CD4-positive, alpha-beta T cell (primary cell): Measurements from ENCODE around the gene SAMD10. TPM values are rescaled to one million over a fixed set of nuclear protein-coding genes. Genes with fewer than 3 reads are reported as not detected.
"Not testable (repeated sequence)": the region's sequence is repeated elsewhere in the genome, so short reads cannot be mapped to it uniquely, and the experiment has no call there.

Experiments
- ATAC-seq: fragments of 200-7000 bp; cut with Tn5 transposase; one replicate; pipeline ENCODE4 v1.10.0; 2022; ENCODE audit warnings: mild to moderate bottlenecking; ENCODE audit not compliant: poor library complexity
- CTCF ChIA-PET: fragments of 350-600 bp; sonication (Branson Sonifier 250); formaldehyde crosslinking; loops from one replicate; lab custom pipeline; 2021; ENCODE audit warnings: antibody characterized with exemption, inconsistent platforms; lab: Charles Lee
- POLR2A ChIA-PET: fragments of 350-600 bp; sonication (Branson Sonifier 250); formaldehyde crosslinking; loops from one replicate; lab custom pipeline; 2021; ENCODE audit warnings: antibody characterized with exemption, inconsistent platforms; lab: Charles Lee
- DNase-seq, 14 experiments: peaks; one replicate each; pipeline ENCODE4 v3.0.0-alpha.2; 2013 to 2020; ENCODE audit warnings: mixed read lengths in 2 of 14
- H3K27ac ChIP-seq, 2 donors: one replicate each; pipeline versions ENCODE4 v1.5.1 to v1.7.0; 2013; ENCODE audit warnings: low read length in 2 of 2, low read depth in 1 of 2, mild to moderate bottlenecking in 1 of 2
- H3K27me3 ChIP-seq, 2 experiments: 1 replicate in 1 of 2; 2 replicates in 1 of 2; pipeline versions ENCODE4 v1.6.1 to v1.7.0; 2013; ENCODE audit warnings: low read length in 2 of 2, control low read depth in 1 of 2, mild to moderate bottlenecking in 1 of 2, moderate library complexity in 1 of 2; ENCODE audit not compliant: insufficient read depth in 2 of 2, control insufficient read depth in 1 of 2
- H3K36me3 ChIP-seq: one replicate; pipeline ENCODE4 v1.6.1; 2013; ENCODE audit warnings: low read length, control low read depth; ENCODE audit not compliant: insufficient read depth
- H3K4me1 ChIP-seq: one replicate; pipeline ENCODE4 v1.6.1; 2013; ENCODE audit warnings: low read length, control low read depth; ENCODE audit not compliant: insufficient read depth
- H3K4me3 ChIP-seq: one replicate; pipeline ENCODE4 v1.5.1; 2013; ENCODE audit warnings: mild to moderate bottlenecking, low read length, moderate library complexity
- H3K9me3 ChIP-seq, 2 experiments: 1 replicate in 1 of 2; 2 replicates in 1 of 2; pipeline versions ENCODE4 v1.6.1 to v1.7.0; 2013; ENCODE audit warnings: low read length in 2 of 2, mild to moderate bottlenecking in 2 of 2, control low read depth in 1 of 2, moderate library complexity in 1 of 2; ENCODE audit not compliant: control insufficient read depth in 1 of 2, insufficient read depth in 1 of 2
- H3K27ac Mint-ChIP-seq: one replicate; pipeline ENCODE4 v1.8.0; 2020; ENCODE audit warnings: mixed read lengths
- H3K27me3 Mint-ChIP-seq: one replicate; pipeline ENCODE4 v1.8.0; 2021; ENCODE audit warnings: mixed read lengths
- H3K36me3 Mint-ChIP-seq: one replicate; pipeline ENCODE4 v1.8.0; 2021; ENCODE audit warnings: low read depth, mixed read lengths
- H3K4me1 Mint-ChIP-seq: one replicate; pipeline ENCODE4 v1.8.0; 2021; ENCODE audit warnings: low read depth, mixed read lengths
- H3K4me3 Mint-ChIP-seq: one replicate; pipeline ENCODE4 v1.8.0; 2020; ENCODE audit warnings: mild to moderate bottlenecking, mixed read lengths
- H3K9me3 Mint-ChIP-seq: one replicate; pipeline ENCODE4 v1.8.0; 2020; ENCODE audit warnings: mixed read lengths
- intact Hi-C, 2 experiments: fragments of 100-400 bp; cut with DNase I in 1 of 2; cut with micrococcal nuclease in 1 of 2; formaldehyde crosslinking; loops; one replicate each; pipeline versions ENCODE4 v1.15.1 to v1.9.0; 2023 to 2025; cut with DNase I, micrococcal nuclease
- total RNA-seq, 174 experiments: library from RNA in 2 of 174; stranded (reverse) in 2 of 174; gene quantifications; one replicate each; pipeline ENCODE4 v1.2.3 and lab custom pipeline; 2021 to 2026
- TF ChIP-seq, protein P1 (sequence below): fragments of 200-600 bp; IDR thresholded peaks from one replicate; pipeline ENCODE4 v1.8.0; 2022; ENCODE audit warnings: antibody characterized with exemption, mild to moderate bottlenecking

Gene SAMD10
- total RNA-seq, 2 experiments from 2014 or later = 12.0 to 12.1 TPM

DNA sequence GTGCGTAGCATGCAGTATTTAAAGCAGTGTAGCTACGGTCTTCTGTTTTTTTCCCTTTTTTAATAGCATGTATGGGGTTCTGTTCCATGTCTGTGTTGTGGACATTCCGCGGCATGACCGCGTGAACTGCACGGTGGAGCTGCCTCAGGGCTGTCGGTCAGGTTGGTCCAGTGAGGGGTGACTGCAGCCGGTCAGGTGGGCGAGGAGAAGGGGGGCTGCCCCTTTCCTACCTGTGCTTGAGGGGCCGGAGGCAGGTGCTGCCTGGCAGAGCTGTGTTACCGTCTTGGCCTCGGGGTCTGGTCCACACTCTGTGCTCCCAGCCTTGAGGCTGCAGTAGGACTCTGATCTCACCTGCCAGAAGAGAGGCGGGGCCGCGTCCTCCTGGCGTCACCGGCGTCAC, 47.7 kb downstream of the SAMD10 start:
- Histone ChIP-seq H3K27me3 (no peaks in the 10 kb centered on the region), H3K27ac (no peak overlapping the region), H3K36me3 (peaks cover 80% of the 10 kb centered on the region), H3K4me3 (no peak overlapping the region), H3K9me3 (peaks cover 0 to 6% of the 10 kb centered on the region in 2 experiments), H3K4me1 (no peaks in the 10 kb centered on the region)
- peaks cover 76% of the 10 kb centered on the region for H3K36me3 Mint-ChIP-seq
- no peaks in the 10 kb centered on the region for H3K27me3 Mint-ChIP-seq
- TF ChIP-seq, protein P1, sequence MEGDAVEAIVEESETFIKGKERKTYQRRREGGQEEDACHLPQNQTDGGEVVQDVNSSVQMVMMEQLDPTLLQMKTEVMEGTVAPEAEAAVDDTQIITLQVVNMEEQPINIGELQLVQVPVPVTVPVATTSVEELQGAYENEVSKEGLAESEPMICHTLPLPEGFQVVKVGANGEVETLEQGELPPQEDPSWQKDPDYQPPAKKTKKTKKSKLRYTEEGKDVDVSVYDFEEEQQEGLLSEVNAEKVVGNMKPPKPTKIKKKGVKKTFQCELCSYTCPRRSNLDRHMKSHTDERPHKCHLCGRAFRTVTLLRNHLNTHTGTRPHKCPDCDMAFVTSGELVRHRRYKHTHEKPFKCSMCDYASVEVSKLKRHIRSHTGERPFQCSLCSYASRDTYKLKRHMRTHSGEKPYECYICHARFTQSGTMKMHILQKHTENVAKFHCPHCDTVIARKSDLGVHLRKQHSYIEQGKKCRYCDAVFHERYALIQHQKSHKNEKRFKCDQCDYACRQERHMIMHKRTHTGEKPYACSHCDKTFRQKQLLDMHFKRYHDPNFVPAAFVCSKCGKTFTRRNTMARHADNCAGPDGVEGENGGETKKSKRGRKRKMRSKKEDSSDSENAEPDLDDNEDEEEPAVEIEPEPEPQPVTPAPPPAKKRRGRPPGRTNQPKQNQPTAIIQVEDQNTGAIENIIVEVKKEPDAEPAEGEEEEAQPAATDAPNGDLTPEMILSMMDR = no peak
- H3K9me3 Mint-ChIP-seq = no peaks in the 10 kb centered on the region
- DNase-seq (no peak), ATAC-seq (no peak)
- POLR2A ChIA-PET = no interaction called here
- no peak overlapping the region for H3K4me3 Mint-ChIP-seq
- H3K27ac Mint-ChIP-seq = no peak overlapping the region
- H3K4me1 Mint-ChIP-seq = peaks cover 4% of the 10 kb centered on the region
- intact Hi-C loops = no loop called here
- CTCF ChIA-PET = no interaction called here

DNA sequence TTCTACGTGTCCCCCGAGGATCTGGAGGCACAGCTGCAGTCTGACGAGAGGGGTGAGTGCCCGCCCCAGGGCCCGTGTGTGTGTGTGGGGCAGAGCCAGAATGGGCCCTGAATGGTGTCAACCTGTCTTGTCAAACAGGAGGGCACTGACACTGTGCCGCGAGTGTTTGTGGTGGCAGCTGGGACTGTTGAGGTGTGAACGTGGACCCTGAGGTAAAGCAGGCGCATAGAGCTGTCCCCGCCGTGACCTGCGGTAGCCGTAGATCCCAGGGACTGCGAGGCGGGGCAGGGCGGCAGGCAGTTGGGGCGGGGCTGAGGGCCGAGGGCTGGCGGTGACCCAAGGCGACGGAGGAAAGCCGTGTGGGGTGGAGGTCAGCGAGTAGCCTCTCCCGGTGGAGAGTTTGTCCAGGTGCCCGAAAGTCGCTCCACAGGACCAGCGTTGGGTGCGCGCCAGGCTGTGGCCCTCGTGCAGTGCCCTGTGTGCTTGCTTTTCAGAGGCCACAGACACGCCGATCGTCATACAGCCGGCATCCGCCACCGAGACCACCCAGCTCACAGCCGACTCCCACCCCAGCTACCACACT, 48.4 kb downstream of the SAMD10 start:
- POLR2A ChIA-PET = no interaction called here
- Mint-ChIP-seq H3K9me3 (no peaks in the 10 kb centered on the region), H3K27ac (no peak overlapping the region), H3K4me1 (peaks cover 11% of the 10 kb centered on the region), H3K4me3 (no peak overlapping the region), H3K36me3 (peaks cover 79% of the 10 kb centered on the region), H3K27me3 (no peaks in the 10 kb centered on the region)
- H3K36me3 ChIP-seq = peaks cover 84% of the 10 kb centered on the region
- no peak for DNase-seq
- no peak for ATAC-seq
- intact Hi-C loops = no loop called here
- TF ChIP-seq, protein P1 = no peak
- no peaks in the 10 kb centered on the region for H3K27me3 ChIP-seq
- H3K27ac ChIP-seq = no peak overlapping the region
- CTCF ChIA-PET = no interaction called here
- H3K4me1 ChIP-seq = no peaks in the 10 kb centered on the region
- no peak overlapping the region for H3K4me3 ChIP-seq
- H3K9me3 ChIP-seq = peaks cover 0 to 6% of the 10 kb centered on the region in 2 experiments

DNA sequence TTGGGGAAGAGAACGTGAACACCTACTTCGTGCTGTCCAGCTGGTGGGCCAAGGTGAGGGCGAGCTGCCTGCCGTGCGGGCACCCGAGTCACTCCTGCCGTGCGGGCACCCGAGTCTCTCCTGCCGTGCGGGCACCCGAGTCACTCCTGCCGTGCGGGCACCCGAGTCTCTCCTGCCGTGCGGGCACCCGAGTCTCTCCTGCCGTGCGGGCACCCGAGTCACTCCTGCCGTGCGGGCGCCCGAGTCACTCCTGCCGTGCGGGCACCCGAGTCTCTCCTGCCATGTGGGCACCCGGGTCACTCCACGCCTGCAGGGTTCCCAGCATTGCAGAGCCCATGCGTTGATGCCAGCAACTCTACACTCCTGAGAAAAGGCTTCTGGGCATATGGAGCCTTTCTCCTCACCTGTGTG, 50.0 kb downstream of the SAMD10 start:
- CTCF ChIA-PET, H3K27me3 Mint-ChIP-seq, H3K4me3 Mint-ChIP-seq, ATAC-seq, DNase-seq, intact Hi-C loops, H3K9me3 ChIP-seq, H3K9me3 Mint-ChIP-seq, H3K4me3 ChIP-seq, H3K27me3 ChIP-seq, H3K27ac Mint-ChIP-seq, H3K27ac ChIP-seq, H3K4me1 ChIP-seq, POLR2A ChIA-PET: not testable (repeated sequence)
- H3K36me3 ChIP-seq = peaks cover 70% of the 10 kb centered on the region
- H3K36me3 Mint-ChIP-seq = peaks cover 66% of the 10 kb centered on the region
- peaks cover 19% of the 10 kb centered on the region for H3K4me1 Mint-ChIP-seq

DNA sequence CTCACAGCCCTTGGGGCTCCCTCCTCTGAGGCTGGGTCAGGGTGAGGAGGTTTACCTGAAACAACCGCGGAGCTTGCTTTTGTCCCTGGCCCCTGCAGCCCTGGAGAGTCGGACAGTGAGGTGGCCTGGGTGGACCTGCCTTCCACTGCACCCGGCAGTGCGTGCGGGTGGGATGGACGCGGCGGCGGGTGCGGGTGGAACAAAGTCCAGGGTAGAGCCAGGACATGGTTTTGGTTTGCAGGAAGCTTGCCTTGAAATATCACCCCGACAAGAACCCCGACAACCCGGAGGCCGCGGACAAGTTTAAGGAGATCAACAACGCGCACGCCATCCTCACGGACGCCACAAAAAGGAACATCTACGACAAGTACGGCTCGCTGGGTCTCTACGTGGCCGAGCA, 50.4 kb downstream of the SAMD10 start:
- no peak overlapping the region for H3K4me3 Mint-ChIP-seq
- ChIA-PET POLR2A (no interaction called here), CTCF (no interaction called here)
- H3K9me3 Mint-ChIP-seq = no peaks in the 10 kb centered on the region
- H3K36me3 Mint-ChIP-seq = peaks cover 62% of the 10 kb centered on the region
- H3K27me3 ChIP-seq = no peaks in the 10 kb centered on the region
- TF ChIP-seq, protein P1 = no peak
- DNase-seq = no peak
- no peak overlapping the region for H3K4me3 ChIP-seq
- peaks cover 67% of the 10 kb centered on the region for H3K36me3 ChIP-seq
- ATAC-seq = no peak
- no peak overlapping the region for H3K27ac ChIP-seq
- peaks cover 0 to 6% of the 10 kb centered on the region in 2 experiments for H3K9me3 ChIP-seq
- peaks cover 22% of the 10 kb centered on the region for H3K4me1 Mint-ChIP-seq
- no peak overlapping the region for H3K27ac Mint-ChIP-seq
- H3K4me1 ChIP-seq = no peaks in the 10 kb centered on the region
- H3K27me3 Mint-ChIP-seq = no peaks in the 10 kb centered on the region
- intact Hi-C loops = no loop called here
